GM18909 (cell line): ENCODE data around the gene AP4S1.

Experiments
- ATAC-seq: cut with Tn5 transposase; IDR thresholded peaks from one replicate; pipeline ENCODE4 v1.9.1; 2021; ENCODE audit warnings: mild to moderate bottlenecking; ENCODE audit not compliant: unreplicated experiment, poor library complexity

Gene AP4S1

GRCh38 chr14:31126680-31127079, 101.2 kb downstream of the AP4S1 start:
- ATAC-seq: no peak

DNA sequence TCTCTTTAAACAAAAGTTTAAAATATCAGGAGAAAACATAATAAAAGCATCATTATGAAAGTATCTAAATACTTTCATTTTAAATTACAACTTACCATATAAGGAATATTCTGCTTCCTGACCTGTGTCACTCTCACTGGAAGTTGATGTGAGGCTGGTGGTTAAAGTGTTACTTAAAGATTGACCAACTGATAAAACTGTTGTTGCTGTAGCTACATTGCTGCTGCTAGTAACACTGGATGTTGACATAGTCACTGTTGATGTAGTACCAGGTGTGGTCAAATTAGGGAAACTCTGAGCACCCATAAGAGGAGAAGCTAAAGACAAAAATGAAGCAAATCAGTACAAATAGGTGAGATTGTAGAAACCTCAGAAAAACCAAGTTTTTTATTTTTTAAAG, 102.2 kb downstream of the AP4S1 start:
- ATAC-seq: peak; percentile 69

- ATAC-seq: peak; percentile 64
Observed at GRCh38 chr14:31128601-31129526, 103.4 kb downstream of the AP4S1 start.

DNA sequence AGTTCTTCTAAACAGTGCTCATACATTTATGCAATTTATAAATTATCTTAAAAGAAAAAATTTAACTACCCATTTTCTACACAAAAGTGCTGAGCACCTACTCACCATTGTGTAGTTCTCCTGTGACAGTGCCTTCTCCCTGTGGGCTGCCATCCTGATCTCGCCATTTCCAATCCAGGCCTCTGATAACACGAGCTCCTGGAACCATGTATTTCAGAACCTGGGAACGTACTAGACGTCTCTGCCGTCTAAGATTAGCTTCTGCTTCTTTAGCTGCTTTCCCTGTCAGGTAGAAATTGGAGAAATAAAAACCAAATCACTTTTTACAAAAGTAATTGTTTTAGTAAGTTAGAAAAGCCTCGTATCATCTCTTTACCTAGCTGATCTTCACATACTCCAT, 107.7 kb downstream of the AP4S1 start:
- no peak for ATAC-seq

GRCh38 chr14:31137214-31137889, 111.9 kb downstream of the AP4S1 start:
- ATAC-seq: no peak

- no peak for ATAC-seq
Observed at GRCh38 chr14:31138301-31138700, 112.9 kb downstream of the AP4S1 start.

- no peak for ATAC-seq
Observed at GRCh38 chr14:31139301-31139847, 113.9 kb downstream of the AP4S1 start.

- ATAC-seq: no peak
Observed at GRCh38 chr14:31142455-31143087, 117.1 kb downstream of the AP4S1 start.
